ENCODE data around the gene ST6GALNAC4. TPM values are rescaled to one million over a fixed set of nuclear protein-coding genes. Genes with fewer than 3 reads are reported as not detected.

ST6GALNAC4 gene
- total RNA-seq, 2 donors from 2014 or later: 35.8 to 49.9 TPM

- intact Hi-C loops (cut with DNase I): no loop called here
- DNase-seq (peak; percentile 4), ATAC-seq (no peak)
Measured at GRCh38 chr9:127935765-127936221, 19.0 kb upstream of the ST6GALNAC4 start.

GRCh38 chr9:127934986-127935385, 18.1 kb upstream of the ST6GALNAC4 start:
- ATAC-seq: no peak
- intact Hi-C loops (cut with DNase I): no loop called here
- peak; percentile 18 for DNase-seq

GRCh38 chr9:127934248-127934647, 17.4 kb upstream of the ST6GALNAC4 start:
- no peak for ATAC-seq
- DNase-seq: peak; percentile 17
- intact Hi-C loops (cut with DNase I): no loop called here

- peak in 1 of 2 donors; percentile 4 for ATAC-seq
- intact Hi-C loops (cut with DNase I): no loop called here
Measured at GRCh38 chr9:127931092-127931881, 14.4 kb upstream of the ST6GALNAC4 start.

GRCh38 chr9:127930231-127931091, 13.6 kb upstream of the ST6GALNAC4 start, which contains the start of gene PIP5KL1:
PIP5KL1 (minus strand) TSS chr9:127930777; CDS start chr9:127930752, 25 bp downstream.
- ATAC-seq: peak; percentile 89 to 92
- DNase-seq: peak; percentile 91

More at GRCh38 chr9:127931092-127931881, 14.4 kb upstream of the ST6GALNAC4 start:
- DNase-seq: no peak

GRCh38 chr9:127929625-127929979, 12.8 kb upstream of the ST6GALNAC4 start:
- DNase-seq (no peak), ATAC-seq (no peak)
- intact Hi-C loops (cut with DNase I): no loop called here

More at GRCh38 chr9:127930231-127931091, 13.6 kb upstream of the ST6GALNAC4 start, which contains the start of gene PIP5KL1:
- intact Hi-C loops (cut with DNase I): no loop called here

GRCh38 chr9:127928676-127929624, 12.1 kb upstream of the ST6GALNAC4 start:
- DNase-seq: no peak
- intact Hi-C loops (cut with DNase I): no loop called here
- no peak for ATAC-seq

- ATAC-seq: peak in 1 of 2 donors; percentile 10
- intact Hi-C loops (cut with DNase I): no loop called here
- no peak for DNase-seq
Measured at GRCh38 chr9:127927988-127928675, 11.3 kb upstream of the ST6GALNAC4 start.

- peak in 1 of 2 donors; percentile 3 for ATAC-seq
- no peak for DNase-seq
- intact Hi-C loops (cut with DNase I): no loop called here
Measured at GRCh38 chr9:127927201-127927987, 10.6 kb upstream of the ST6GALNAC4 start.

- intact Hi-C loops (cut with DNase I): no loop called here
- DNase-seq (no peak), ATAC-seq (no peak)
Measured at GRCh38 chr9:127926906-127927200, 10.0 kb upstream of the ST6GALNAC4 start.

GRCh38 chr9:127925959-127926905, 9.4 kb upstream of the ST6GALNAC4 start:
- ATAC-seq (no peak), DNase-seq (no peak)
- intact Hi-C loops (cut with DNase I): no loop called here

GRCh38 chr9:127924736-127925444, 8.0 kb upstream of the ST6GALNAC4 start:
- intact Hi-C loops (cut with DNase I): loop anchor here in 1 of 2 donors (5.0 kb wide), 2 partner anchors 188 to 333 kb away; partner anchors contain the start of gene TOR2A
- ATAC-seq: no peak
- DNase-seq: no peak

- ATAC-seq: no peak
- intact Hi-C loops (cut with DNase I): loop anchor here in 1 of 2 donors (5.0 kb wide), 2 partner anchors 186 to 331 kb away; partner anchors contain the start of gene TOR2A
- DNase-seq: no peak
Measured at GRCh38 chr9:127923771-127924170, 6.9 kb upstream of the ST6GALNAC4 start.

- intact Hi-C loops (cut with DNase I): loop anchor here in 1 of 2 donors (5.0 kb wide), 2 partner anchors 186 to 331 kb away; partner anchors contain the start of gene TOR2A
- ATAC-seq: no peak
- DNase-seq: no peak
Measured at GRCh38 chr9:127923046-127923445, 6.2 kb upstream of the ST6GALNAC4 start.

GRCh38 chr9:127921557-127922120, 4.8 kb upstream of the ST6GALNAC4 start:
- intact Hi-C loops (cut with DNase I): loop anchor here (2.0 to 5.0 kb wide), 3 partner anchors 184 to 331 kb away; partner anchors contain the start of gene TOR2A (in 1 of the 2)
- DNase-seq (peak; percentile 83), ATAC-seq (peak; percentile 11 to 16)
